Urothelium cell line (cell line): ENCODE results near the gene CHMP5.

Experiments
- DNase-seq: peaks from one replicate; pipeline ENCODE4 v3.0.0; 2011; ENCODE audit warnings: low spot score, mixed read lengths
- FAIRE-seq: peaks from 2 replicates; lab custom pipeline; 2011; peaks lifted over from hg19 to GRCh38; lab: Jason Lieb, UNC

CHMP5 gene

GRCh38 chr9:33264473-33265177, at the start of gene CHMP5, which contains the start of gene BAG1:
Gene CHMP5 (plus strand): TSS chr9:33265049. CDS start chr9:33265079, 30 bp downstream.
Gene BAG1 (minus strand): TSS chr9:33264708.
- FAIRE-seq = peak; percentile 89
- DNase-seq = peak; percentile 99

- DNase-seq (no peak), FAIRE-seq (no peak)
Measured at GRCh38 chr9:33220681-33221567, 43.9 kb upstream of the CHMP5 start.

- DNase-seq = no peak
- no peak for FAIRE-seq
Measured at GRCh38 chr9:33221568-33221884, 43.3 kb upstream of the CHMP5 start.

GRCh38 chr9:33222031-33222430, 42.8 kb upstream of the CHMP5 start:
- FAIRE-seq = no peak
- no peak for DNase-seq

GRCh38 chr9:33223696-33224095, 41.2 kb upstream of the CHMP5 start:
- FAIRE-seq = no peak
- DNase-seq = no peak

- DNase-seq (peak; percentile 60), FAIRE-seq (no peak)
Measured at GRCh38 chr9:33225319-33226147, 39.3 kb upstream of the CHMP5 start.

- FAIRE-seq (no peak), DNase-seq (no peak)
Measured at GRCh38 chr9:33227008-33227398, 37.8 kb upstream of the CHMP5 start.

GRCh38 chr9:33227741-33228140, 37.1 kb upstream of the CHMP5 start:
- FAIRE-seq (no peak), DNase-seq (no peak)

- DNase-seq (no peak), FAIRE-seq (no peak)
Measured at GRCh38 chr9:33228606-33229005, 36.2 kb upstream of the CHMP5 start.

- FAIRE-seq (no peak), DNase-seq (peak; percentile 58)
Measured at GRCh38 chr9:33229359-33230114, 35.3 kb upstream of the CHMP5 start.

- peak; percentile 62 for DNase-seq
- no peak for FAIRE-seq
Measured at GRCh38 chr9:33230756-33231622, 33.9 kb upstream of the CHMP5 start.

- FAIRE-seq (no peak), DNase-seq (no peak)
Measured at GRCh38 chr9:33231623-33231942, 33.3 kb upstream of the CHMP5 start.

- FAIRE-seq (no peak), DNase-seq (no peak)
Measured at GRCh38 chr9:33232815-33233214, 32.0 kb upstream of the CHMP5 start.

- FAIRE-seq (peak; percentile 95), DNase-seq (peak; percentile 93)
Measured at GRCh38 chr9:33233626-33234342, 31.1 kb upstream of the CHMP5 start.

- DNase-seq = no peak
- FAIRE-seq = no peak
Measured at GRCh38 chr9:33234511-33235467, 30.1 kb upstream of the CHMP5 start.

- no peak for FAIRE-seq
- no peak for DNase-seq
Measured at GRCh38 chr9:33236571-33236970, 28.3 kb upstream of the CHMP5 start.

GRCh38 chr9:33239921-33240320, 24.9 kb upstream of the CHMP5 start, which contains the start of gene SPINK4:
Gene SPINK4 (plus strand): TSS chr9:33240167. CDS start chr9:33240209, 42 bp downstream.
- FAIRE-seq = no peak
- DNase-seq = no peak

- no peak for FAIRE-seq
- no peak for DNase-seq
Measured at GRCh38 chr9:33241298-33241697, 23.6 kb upstream of the CHMP5 start.
